Stimulated activated CD4-positive, alpha-beta T cell treated with anti-CD3 and anti-CD28 coated beads, Interleukin-4, amount 100 ng/mL, for 1 hour (primary cell): ENCODE data around the gene TIPARP.

Experiments used
- DNase-seq: peaks from one replicate; pipeline ENCODE4 v3.0.0-alpha.2; 2020

The TIPARP gene

GRCh38 chr3:156745766-156746165 is 71.4 kb downstream of the TIPARP start:
- no peak for DNase-seq

GRCh38 chr3:156747046-156747445 is 72.7 kb downstream of the TIPARP start:
- DNase-seq = no peak

- DNase-seq = no peak
These were observed 74.9 kb downstream of the TIPARP start for GRCh38 chr3:156749244-156749643.

- DNase-seq = no peak
These were observed 75.9 kb downstream of the TIPARP start for GRCh38 chr3:156750191-156750873.

GRCh38 chr3:156750874-156751245 is 76.5 kb downstream of the TIPARP start:
- no peak for DNase-seq

- no peak for DNase-seq
These were observed 77.2 kb downstream of the TIPARP start for GRCh38 chr3:156751461-156752025.
